CD4-positive, alpha-beta T cell (primary cell): ENCODE data around the gene SEPHS2. TPM values are rescaled to one million over a fixed set of nuclear protein-coding genes. Genes with fewer than 3 reads are reported as not detected.
"Not testable (repeated sequence)": the region's sequence is repeated elsewhere in the genome, so short reads cannot be mapped to it uniquely, and the experiment has no call there.

Source experiments
- ATAC-seq: fragments of 200-7000 bp; cut with Tn5 transposase; one replicate; pipeline ENCODE4 v1.10.0; 2022; ENCODE audit warnings: mild to moderate bottlenecking; ENCODE audit not compliant: poor library complexity
- CTCF ChIA-PET: fragments of 350-600 bp; sonication (Branson Sonifier 250); formaldehyde crosslinking; loops from one replicate; lab custom pipeline; 2021; ENCODE audit warnings: antibody characterized with exemption, inconsistent platforms; lab: Charles Lee
- POLR2A ChIA-PET: fragments of 350-600 bp; sonication (Branson Sonifier 250); formaldehyde crosslinking; loops from one replicate; lab custom pipeline; 2021; ENCODE audit warnings: antibody characterized with exemption, inconsistent platforms; lab: Charles Lee
- DNase-seq, 14 experiments: peaks; one replicate each; pipeline ENCODE4 v3.0.0-alpha.2; 2013 to 2020; ENCODE audit warnings: mixed read lengths in 2 of 14
- H3K27ac ChIP-seq, 2 donors: one replicate each; pipeline versions ENCODE4 v1.5.1 to v1.7.0; 2013; ENCODE audit warnings: low read length in 2 of 2, low read depth in 1 of 2, mild to moderate bottlenecking in 1 of 2
- H3K27me3 ChIP-seq, 2 experiments: 1 replicate in 1 of 2; 2 replicates in 1 of 2; pipeline versions ENCODE4 v1.6.1 to v1.7.0; 2013; ENCODE audit warnings: low read length in 2 of 2, control low read depth in 1 of 2, mild to moderate bottlenecking in 1 of 2, moderate library complexity in 1 of 2; ENCODE audit not compliant: insufficient read depth in 2 of 2, control insufficient read depth in 1 of 2
- H3K36me3 ChIP-seq: one replicate; pipeline ENCODE4 v1.6.1; 2013; ENCODE audit warnings: low read length, control low read depth; ENCODE audit not compliant: insufficient read depth
- H3K4me1 ChIP-seq: one replicate; pipeline ENCODE4 v1.6.1; 2013; ENCODE audit warnings: low read length, control low read depth; ENCODE audit not compliant: insufficient read depth
- H3K4me3 ChIP-seq: one replicate; pipeline ENCODE4 v1.5.1; 2013; ENCODE audit warnings: mild to moderate bottlenecking, low read length, moderate library complexity
- H3K9me3 ChIP-seq, 2 experiments: 1 replicate in 1 of 2; 2 replicates in 1 of 2; pipeline versions ENCODE4 v1.6.1 to v1.7.0; 2013; ENCODE audit warnings: low read length in 2 of 2, mild to moderate bottlenecking in 2 of 2, control low read depth in 1 of 2, moderate library complexity in 1 of 2; ENCODE audit not compliant: control insufficient read depth in 1 of 2, insufficient read depth in 1 of 2
- H3K27ac Mint-ChIP-seq: one replicate; pipeline ENCODE4 v1.8.0; 2020; ENCODE audit warnings: mixed read lengths
- H3K27me3 Mint-ChIP-seq: one replicate; pipeline ENCODE4 v1.8.0; 2021; ENCODE audit warnings: mixed read lengths
- H3K36me3 Mint-ChIP-seq: one replicate; pipeline ENCODE4 v1.8.0; 2021; ENCODE audit warnings: low read depth, mixed read lengths
- H3K4me1 Mint-ChIP-seq: one replicate; pipeline ENCODE4 v1.8.0; 2021; ENCODE audit warnings: low read depth, mixed read lengths
- H3K4me3 Mint-ChIP-seq: one replicate; pipeline ENCODE4 v1.8.0; 2020; ENCODE audit warnings: mild to moderate bottlenecking, mixed read lengths
- H3K9me3 Mint-ChIP-seq: one replicate; pipeline ENCODE4 v1.8.0; 2020; ENCODE audit warnings: mixed read lengths
- intact Hi-C, 2 experiments: fragments of 100-400 bp; cut with DNase I in 1 of 2; cut with micrococcal nuclease in 1 of 2; formaldehyde crosslinking; loops; one replicate each; pipeline versions ENCODE4 v1.15.1 to v1.9.0; 2023 to 2025; cut with DNase I, micrococcal nuclease
- total RNA-seq, 174 experiments: library from RNA in 2 of 174; stranded (reverse) in 2 of 174; gene quantifications; one replicate each; pipeline ENCODE4 v1.2.3 and lab custom pipeline; 2021 to 2026
- TF ChIP-seq, protein P1 (sequence below): fragments of 200-600 bp; IDR thresholded peaks from one replicate; pipeline ENCODE4 v1.8.0; 2022; ENCODE audit warnings: antibody characterized with exemption, mild to moderate bottlenecking

SEPHS2 gene
- total RNA-seq, 2 experiments from 2014 or later, result 25.4 to 25.9 TPM

DNA sequence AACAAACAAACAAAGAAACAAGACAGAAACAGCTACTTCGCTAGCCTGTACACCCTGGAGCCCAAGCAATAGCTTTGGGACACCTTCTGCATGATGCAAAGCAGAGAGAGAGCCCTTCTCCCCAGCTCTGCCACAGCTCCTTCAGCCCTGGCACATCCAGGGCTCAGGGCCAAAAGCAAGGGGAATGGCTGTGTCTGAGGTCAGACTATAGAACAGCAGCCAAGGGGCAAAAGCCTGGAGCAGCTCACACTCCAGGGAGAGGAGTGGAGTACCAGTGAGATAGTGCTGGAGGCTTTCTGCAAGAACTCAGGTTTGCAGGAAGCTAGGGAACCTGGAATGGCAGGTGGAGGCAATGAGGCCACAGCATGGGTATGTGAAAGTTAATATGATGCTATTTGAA lies 11.6 kb upstream of the SEPHS2 start:
- no peak overlapping the region for H3K27ac ChIP-seq
- H3K4me3 Mint-ChIP-seq, result no peak overlapping the region

DNA sequence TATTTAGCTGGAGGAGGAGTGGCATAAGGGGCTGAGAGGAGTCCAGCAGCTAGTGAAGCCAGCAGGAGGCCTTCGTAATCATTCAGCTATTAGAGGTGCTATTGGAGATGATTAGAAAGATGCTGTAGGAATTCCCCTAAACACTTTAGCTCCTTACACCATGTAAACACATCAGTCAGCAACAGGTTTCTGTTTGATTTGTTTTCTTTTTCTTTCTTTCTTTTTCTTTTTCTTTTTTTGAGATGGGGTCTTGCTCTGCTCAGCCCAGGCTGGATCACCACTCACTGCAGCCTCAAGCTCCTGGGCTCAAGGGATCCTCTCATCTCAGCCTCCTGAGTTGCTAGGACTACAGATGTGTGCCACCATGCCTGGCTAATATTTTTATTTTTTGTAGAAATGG lies 10.6 kb upstream of the SEPHS2 start:
- ChIA-PET POLR2A (interaction anchor here (1.2 to 7.9 kb wide), 4 partner anchors 15 to 66 kb away, joined by 3 to 170 read pairs (median 3); partner anchors contain the start of genes DCTPP1 and ITGAL), CTCF (interaction anchor here (1.2 kb wide), 1 partner anchor 69 kb away, joined by 3 read pairs; no protein-coding TSS in a partner anchor)
- Histone ChIP-seq H3K36me3 (no peaks in the 10 kb centered on the region), H3K4me1 (peaks cover 40% of the 10 kb centered on the region), H3K9me3 (no peaks in the 10 kb centered on the region), H3K4me3 (no peak overlapping the region), H3K27me3 (no peaks in the 10 kb centered on the region), H3K27ac (no peak overlapping the region)
- H3K36me3 Mint-ChIP-seq, result no peaks in the 10 kb centered on the region
- peak overlapping the region; percentile 91 for H3K27ac Mint-ChIP-seq
- no peak for ATAC-seq
- H3K4me3 Mint-ChIP-seq, result no peak overlapping the region
- no peak for DNase-seq
- TF ChIP-seq, protein P1, sequence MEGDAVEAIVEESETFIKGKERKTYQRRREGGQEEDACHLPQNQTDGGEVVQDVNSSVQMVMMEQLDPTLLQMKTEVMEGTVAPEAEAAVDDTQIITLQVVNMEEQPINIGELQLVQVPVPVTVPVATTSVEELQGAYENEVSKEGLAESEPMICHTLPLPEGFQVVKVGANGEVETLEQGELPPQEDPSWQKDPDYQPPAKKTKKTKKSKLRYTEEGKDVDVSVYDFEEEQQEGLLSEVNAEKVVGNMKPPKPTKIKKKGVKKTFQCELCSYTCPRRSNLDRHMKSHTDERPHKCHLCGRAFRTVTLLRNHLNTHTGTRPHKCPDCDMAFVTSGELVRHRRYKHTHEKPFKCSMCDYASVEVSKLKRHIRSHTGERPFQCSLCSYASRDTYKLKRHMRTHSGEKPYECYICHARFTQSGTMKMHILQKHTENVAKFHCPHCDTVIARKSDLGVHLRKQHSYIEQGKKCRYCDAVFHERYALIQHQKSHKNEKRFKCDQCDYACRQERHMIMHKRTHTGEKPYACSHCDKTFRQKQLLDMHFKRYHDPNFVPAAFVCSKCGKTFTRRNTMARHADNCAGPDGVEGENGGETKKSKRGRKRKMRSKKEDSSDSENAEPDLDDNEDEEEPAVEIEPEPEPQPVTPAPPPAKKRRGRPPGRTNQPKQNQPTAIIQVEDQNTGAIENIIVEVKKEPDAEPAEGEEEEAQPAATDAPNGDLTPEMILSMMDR, result no peak
- H3K27me3 Mint-ChIP-seq, result no peaks in the 10 kb centered on the region
- intact Hi-C loops, result no loop called here
- H3K9me3 Mint-ChIP-seq, result no peaks in the 10 kb centered on the region
- peaks cover 51% of the 10 kb centered on the region for H3K4me1 Mint-ChIP-seq

More for the DNA sequence above, 11.6 kb upstream of the SEPHS2 start:
- H3K4me1 Mint-ChIP-seq, result peaks cover 55% of the 10 kb centered on the region
- H3K9me3 ChIP-seq, result no peaks in the 10 kb centered on the region
- H3K36me3 Mint-ChIP-seq, result no peaks in the 10 kb centered on the region
- TF ChIP-seq, protein P1, result no peak
- intact Hi-C loops, result no loop called here
- H3K4me1 ChIP-seq, result peaks cover 40% of the 10 kb centered on the region
- no peaks in the 10 kb centered on the region for H3K27me3 Mint-ChIP-seq
- H3K36me3 ChIP-seq, result no peaks in the 10 kb centered on the region
- peak overlapping the region; percentile 91 for H3K27ac Mint-ChIP-seq
- POLR2A ChIA-PET, result interaction anchor here (0.8 to 7.9 kb wide), 11 partner anchors 8 to 101 kb away, joined by 3 to 170 read pairs (median 11); partner anchors contain the start of genes DCTPP1, ITGAL, SEPHS2 and ZNF747
- no peak overlapping the region for H3K4me3 ChIP-seq
- no peaks in the 10 kb centered on the region for H3K27me3 ChIP-seq
- no peak for ATAC-seq
- CTCF ChIA-PET, result interaction anchor here (1.1 to 2.1 kb wide), 2 partner anchors 8 to 9 kb away, joined by 3 to 13 read pairs; no protein-coding TSS in a partner anchor
- DNase-seq, result no peak
- no peaks in the 10 kb centered on the region for H3K9me3 Mint-ChIP-seq

DNA sequence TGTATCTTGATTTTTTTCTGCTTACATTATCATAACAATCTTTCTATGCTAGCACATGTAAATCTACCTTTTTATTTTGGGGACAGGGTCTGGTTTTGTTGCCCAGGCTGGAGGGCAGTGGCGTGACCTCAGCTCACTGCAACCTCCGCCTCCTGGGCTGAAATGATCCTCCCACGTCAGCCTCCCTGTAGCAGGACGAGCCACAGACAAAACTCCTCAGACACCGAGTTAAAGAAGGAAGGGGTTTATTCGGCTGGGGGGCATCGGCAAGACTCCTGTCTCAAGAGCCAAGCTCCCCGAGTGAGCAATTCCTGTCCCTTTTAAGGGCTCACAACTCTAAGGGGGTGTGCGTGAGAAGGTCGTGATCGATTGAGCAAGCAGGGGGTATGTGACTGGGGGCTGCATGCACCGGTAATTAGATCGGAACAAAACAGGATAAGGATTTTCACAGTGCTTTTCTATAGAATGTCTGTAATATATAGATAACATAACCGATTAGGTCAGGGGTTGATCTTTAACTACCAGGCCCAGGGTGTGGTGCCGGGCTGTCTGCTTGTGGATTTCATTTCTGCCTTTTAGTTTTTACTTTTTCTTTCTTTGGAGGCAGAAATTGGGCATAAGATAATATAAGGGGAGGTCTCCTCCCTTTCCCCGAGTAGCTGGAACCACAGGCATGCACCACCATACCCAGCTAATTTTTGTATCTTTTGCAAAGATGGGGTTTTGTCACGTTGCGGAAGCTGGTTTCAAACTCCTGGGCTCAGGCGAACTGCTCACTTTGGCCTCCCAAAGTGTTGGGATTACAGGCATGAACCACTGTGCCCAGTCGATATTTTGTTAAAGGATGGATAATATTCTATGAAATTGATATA lies 7.3 kb upstream of the SEPHS2 start:
- H3K27me3 ChIP-seq, DNase-seq, H3K9me3 Mint-ChIP-seq, H3K4me3 ChIP-seq, H3K27me3 Mint-ChIP-seq, ATAC-seq, H3K27ac ChIP-seq, H3K36me3 Mint-ChIP-seq, H3K36me3 ChIP-seq, H3K9me3 ChIP-seq, intact Hi-C loops, H3K4me3 Mint-ChIP-seq, POLR2A ChIA-PET: not testable (repeated sequence)
- Mint-ChIP-seq H3K4me1 (peaks cover 53% of the 10 kb centered on the region), H3K27ac (peak overlapping the region; percentile 59)
- H3K4me1 ChIP-seq, result peaks cover 37% of the 10 kb centered on the region
- CTCF ChIA-PET, result interaction anchor here (1.3 kb wide), 1 partner anchor 23 kb away, joined by 4 read pairs; the partner anchor contains the start of gene DCTPP1
